NT2/D1 (cell line): ENCODE results near the gene CAMTA1.

Experiments
- DNase-seq: peaks from one replicate; pipeline ENCODE4 v3.0.0-alpha.2; 2011; ENCODE audit warnings: low read depth, low spot score
- H3K27me3 ChIP-seq: 2 replicates; pipeline ENCODE4 v1.6.0; 2011; ENCODE audit warnings: mild to moderate bottlenecking; ENCODE audit not compliant: insufficient read length, insufficient read depth
- H3K36me3 ChIP-seq: 2 replicates; pipeline ENCODE4 v1.6.1; 2011; ENCODE audit warnings: mild to moderate bottlenecking, low read length, mixed read lengths; ENCODE audit not compliant: insufficient read depth, insufficient read length
- H3K4me1 ChIP-seq: 2 replicates; pipeline ENCODE4 v1.5.1; 2011; ENCODE audit not compliant: insufficient read depth, insufficient read length
- H3K4me3 ChIP-seq: 2 replicates; pipeline ENCODE4 v1.5.1; 2011; ENCODE audit warnings: low read depth; ENCODE audit not compliant: insufficient read length
- H3K9ac ChIP-seq: 2 replicates; pipeline ENCODE4 v1.6.0; 2011; ENCODE audit warnings: low read depth; ENCODE audit not compliant: insufficient read length
- H3K9me3 ChIP-seq: 2 replicates; pipeline ENCODE4 v1.5.1; 2011; ENCODE audit warnings: mild to moderate bottlenecking, low read length; ENCODE audit not compliant: insufficient read depth
- SUZ12 ChIP-seq: IDR thresholded peaks from 2 replicates; pipeline ENCODE4 v1.6.1; 2011; ENCODE audit not compliant: insufficient read length, insufficient read depth; ENCODE audit errors: extremely low read depth
- YY1 ChIP-seq: IDR thresholded peaks from 2 replicates; pipeline ENCODE4 v1.6.1; 2011; ENCODE audit not compliant: insufficient read length, insufficient read depth
- ZNF274 ChIP-seq: IDR thresholded peaks from 2 replicates; pipeline ENCODE4 v1.6.1; 2011; ENCODE audit warnings: mild to moderate bottlenecking, low read depth, low read length

CAMTA1 gene

DNA sequence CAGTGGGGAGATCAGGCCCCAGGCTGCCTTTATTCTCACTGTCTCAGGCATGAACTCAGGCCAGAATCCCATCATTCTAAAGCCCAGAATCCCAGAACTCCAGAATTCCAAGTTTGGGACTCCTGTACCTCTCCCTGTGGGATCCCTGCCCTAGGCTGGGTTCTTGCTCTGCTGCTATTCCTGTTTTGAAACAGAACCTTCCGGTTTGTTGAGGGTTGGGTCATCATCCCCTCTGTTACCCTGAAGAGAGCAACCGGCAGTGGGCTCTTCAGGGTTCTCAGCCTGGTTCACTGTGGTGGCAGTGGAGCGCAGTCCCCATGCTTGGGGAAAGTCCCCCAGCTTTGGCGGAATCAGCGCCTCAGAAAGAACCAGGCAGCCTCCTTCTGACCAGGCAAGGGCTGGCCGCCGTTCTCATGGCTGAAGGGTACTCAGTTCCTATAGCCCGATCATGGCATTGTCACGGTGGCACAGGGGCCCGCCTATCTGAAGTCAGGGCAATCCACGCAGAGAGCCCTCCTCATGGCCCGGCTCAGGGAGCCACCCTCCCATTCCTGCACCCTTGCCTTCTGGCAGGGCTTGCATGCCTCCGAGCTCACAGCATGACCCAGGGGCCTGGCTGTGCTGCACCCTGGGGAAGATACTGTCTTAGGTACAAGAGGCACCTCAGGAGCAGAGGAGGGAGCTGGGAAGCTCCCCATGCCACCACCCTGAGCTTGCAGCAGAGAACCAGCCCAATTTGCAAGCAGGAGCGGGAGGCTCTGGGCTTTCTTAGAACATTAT lies 650.2 kb downstream of the CAMTA1 start:
- H3K36me3 ChIP-seq: no peaks in the 10 kb centered on the region
- DNase-seq: no peak
- H3K9ac ChIP-seq: no peak overlapping the region
- H3K9me3 ChIP-seq: peaks cover 11% of the 10 kb centered on the region; the same call in 1 of the 2 replicates
- TF ChIP-seq YY1 (no peak), SUZ12 (no peak)
- peaks cover 4% of the 10 kb centered on the region for H3K4me1 ChIP-seq
- H3K4me3 ChIP-seq: no peak overlapping the region
- no peaks in the 10 kb centered on the region for H3K27me3 ChIP-seq

DNA sequence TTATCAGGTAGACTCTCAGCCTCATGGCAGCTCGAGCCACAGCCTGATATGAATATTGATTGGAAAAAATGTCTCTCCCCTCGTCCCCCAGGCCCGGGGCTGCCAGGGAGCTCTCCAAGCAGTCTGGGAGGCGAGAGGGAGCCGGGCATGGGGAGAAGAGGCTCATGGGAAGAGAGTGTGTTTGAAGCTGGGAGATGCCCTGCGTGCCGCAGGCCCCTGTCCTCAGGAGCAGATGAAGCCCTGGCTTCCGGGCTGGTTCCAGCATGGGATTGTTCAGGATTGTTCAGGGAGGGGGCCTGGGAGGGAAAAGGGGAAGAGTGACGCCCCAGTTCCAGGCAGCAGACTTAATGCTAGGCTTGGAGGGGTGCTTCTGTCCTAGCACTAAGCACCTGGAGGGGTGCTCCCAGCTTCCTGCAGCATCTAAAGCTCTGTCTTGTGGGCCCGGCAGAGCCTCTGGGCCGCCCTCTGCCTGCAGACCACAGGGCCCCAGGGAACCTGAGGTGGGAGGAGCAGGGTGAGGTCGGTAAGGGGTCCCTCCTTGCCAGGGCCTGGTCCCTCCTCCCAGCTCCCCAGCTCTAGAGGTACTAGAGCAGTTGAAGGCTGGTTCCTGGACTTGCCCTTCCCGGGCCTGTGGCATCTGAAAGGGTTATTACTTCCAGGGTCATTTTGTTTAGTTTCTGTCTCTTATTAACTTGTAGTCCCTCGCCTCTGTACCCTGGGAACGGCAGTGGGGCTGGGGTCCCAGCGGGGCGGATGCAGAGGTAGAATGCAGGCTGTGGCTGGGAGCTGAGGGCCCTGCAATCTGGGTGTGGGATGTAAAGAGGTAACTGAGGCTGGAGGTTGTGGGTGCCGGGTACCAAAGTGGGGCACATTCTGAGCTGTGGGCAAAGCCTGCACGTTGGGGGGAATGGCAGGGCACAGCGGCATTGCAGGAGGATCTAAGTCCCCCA lies 651.1 kb downstream of the CAMTA1 start:
- TF ChIP-seq YY1: no peak
- no peak for TF ChIP-seq SUZ12
- TF ChIP-seq ZNF274: no peak
- DNase-seq: no peak
- Histone ChIP-seq H3K36me3 (no peaks in the 10 kb centered on the region), H3K27me3 (no peaks in the 10 kb centered on the region), H3K9ac (no peak overlapping the region), H3K4me3 (no peak overlapping the region), H3K4me1 (peaks cover 4% of the 10 kb centered on the region), H3K9me3 (peaks cover 11% of the 10 kb centered on the region; the same call in 1 of the 2 replicates)

DNA sequence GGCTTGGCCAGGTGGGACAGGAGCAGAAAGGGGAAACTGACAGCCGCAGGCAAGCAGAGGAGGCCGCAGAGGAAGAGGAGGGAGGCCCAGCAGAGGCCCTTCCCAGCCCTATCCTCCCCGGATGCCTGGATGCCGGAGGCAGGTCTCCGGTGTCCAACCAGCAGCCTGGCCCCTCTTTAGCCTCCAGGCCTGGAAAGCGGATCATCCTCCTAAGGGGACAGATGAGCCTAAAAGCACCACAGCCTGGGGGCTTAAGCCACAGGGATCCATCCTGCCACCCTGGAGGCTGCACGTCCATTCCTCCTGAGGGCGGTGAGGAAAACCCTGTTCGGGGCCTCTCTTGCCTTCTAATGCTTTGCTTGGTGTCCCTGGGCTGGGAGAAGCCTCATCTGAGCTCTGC lies 651.8 kb downstream of the CAMTA1 start:
- peaks cover 4% of the 10 kb centered on the region for H3K4me1 ChIP-seq
- no peaks in the 10 kb centered on the region for H3K36me3 ChIP-seq
- no peak overlapping the region for H3K9ac ChIP-seq

DNA sequence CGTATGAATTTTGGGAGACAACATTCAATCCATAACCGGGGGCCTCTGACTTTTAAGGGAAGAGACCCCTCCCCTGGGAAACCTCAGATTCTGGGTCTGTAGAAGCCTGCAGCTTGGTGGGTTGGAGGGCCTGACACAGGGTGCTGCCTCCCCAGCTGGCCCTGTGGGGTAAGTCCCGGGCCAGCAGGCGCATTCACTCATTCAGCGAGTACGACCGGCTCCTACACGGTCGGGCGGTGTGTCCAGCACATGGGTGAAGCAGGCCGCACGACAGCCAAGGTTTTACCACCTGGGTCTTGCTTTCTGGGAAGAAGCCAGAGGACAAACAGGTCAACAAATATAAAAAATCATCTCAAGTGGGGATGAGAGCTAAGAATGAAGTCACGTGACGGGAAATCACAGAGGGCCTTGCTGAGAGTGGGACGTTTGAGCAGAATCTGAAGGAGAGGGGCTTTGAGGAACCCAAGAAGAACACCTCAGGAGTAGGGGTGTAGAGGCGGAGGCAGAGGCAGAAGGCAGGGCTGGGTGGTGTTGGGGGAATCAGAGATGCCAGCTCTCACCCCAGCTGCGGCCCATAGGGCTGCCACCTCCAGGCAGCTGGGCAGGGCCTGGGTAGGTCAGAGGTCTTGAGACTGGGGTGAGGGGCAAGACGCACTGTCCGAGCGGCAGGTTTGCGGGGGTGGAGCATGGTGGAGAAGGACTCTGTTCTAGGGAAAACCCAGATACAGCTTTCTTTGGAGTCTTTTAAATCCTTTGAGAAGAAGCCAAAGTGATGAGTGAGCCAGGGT lies 652.5 kb downstream of the CAMTA1 start:
- no peak for TF ChIP-seq YY1
- no peak for TF ChIP-seq ZNF274
- no peak for TF ChIP-seq SUZ12
- Histone ChIP-seq H3K4me1 (peaks cover 4% of the 10 kb centered on the region), H3K9me3 (peaks cover 11% of the 10 kb centered on the region; the same call in 1 of the 2 replicates), H3K36me3 (no peaks in the 10 kb centered on the region), H3K4me3 (no peak overlapping the region), H3K27me3 (no peaks in the 10 kb centered on the region), H3K9ac (no peak overlapping the region)
- DNase-seq: no peak

More for the DNA sequence above, 651.8 kb downstream of the CAMTA1 start:
- Histone ChIP-seq H3K9me3 (peaks cover 11% of the 10 kb centered on the region; the same call in 1 of the 2 replicates), H3K4me3 (no peak overlapping the region), H3K27me3 (no peaks in the 10 kb centered on the region)
- no peak for DNase-seq
- no peak for TF ChIP-seq SUZ12
- TF ChIP-seq YY1: no peak
- TF ChIP-seq ZNF274: no peak

DNA sequence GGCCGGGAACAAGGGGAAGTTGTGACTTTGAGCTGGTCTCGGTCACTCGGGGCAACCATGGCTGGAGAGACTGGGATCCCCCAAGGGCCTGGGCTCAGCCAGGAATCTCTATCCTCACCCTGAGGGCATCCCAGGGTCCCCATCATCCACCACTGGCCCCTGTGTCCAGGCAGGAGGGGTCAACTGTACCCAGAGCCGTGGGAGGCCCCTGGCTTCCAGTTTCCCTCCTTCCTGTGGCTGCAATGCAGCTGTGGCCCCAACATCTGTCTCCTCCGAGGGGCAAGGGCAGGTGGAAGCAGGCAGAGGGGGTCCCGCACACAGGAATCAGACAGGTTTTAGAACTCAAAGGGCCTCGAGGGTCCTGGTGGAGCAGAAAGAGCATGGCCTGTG lies 653.1 kb downstream of the CAMTA1 start:
- Histone ChIP-seq H3K4me3 (no peak overlapping the region), H3K4me1 (peaks cover 4% of the 10 kb centered on the region), H3K9ac (no peak overlapping the region), H3K27me3 (no peaks in the 10 kb centered on the region), H3K36me3 (no peaks in the 10 kb centered on the region), H3K9me3 (peaks cover 11% of the 10 kb centered on the region; the same call in 1 of the 2 replicates)
- TF ChIP-seq ZNF274: no peak
- TF ChIP-seq SUZ12: no peak
- DNase-seq: no peak

DNA sequence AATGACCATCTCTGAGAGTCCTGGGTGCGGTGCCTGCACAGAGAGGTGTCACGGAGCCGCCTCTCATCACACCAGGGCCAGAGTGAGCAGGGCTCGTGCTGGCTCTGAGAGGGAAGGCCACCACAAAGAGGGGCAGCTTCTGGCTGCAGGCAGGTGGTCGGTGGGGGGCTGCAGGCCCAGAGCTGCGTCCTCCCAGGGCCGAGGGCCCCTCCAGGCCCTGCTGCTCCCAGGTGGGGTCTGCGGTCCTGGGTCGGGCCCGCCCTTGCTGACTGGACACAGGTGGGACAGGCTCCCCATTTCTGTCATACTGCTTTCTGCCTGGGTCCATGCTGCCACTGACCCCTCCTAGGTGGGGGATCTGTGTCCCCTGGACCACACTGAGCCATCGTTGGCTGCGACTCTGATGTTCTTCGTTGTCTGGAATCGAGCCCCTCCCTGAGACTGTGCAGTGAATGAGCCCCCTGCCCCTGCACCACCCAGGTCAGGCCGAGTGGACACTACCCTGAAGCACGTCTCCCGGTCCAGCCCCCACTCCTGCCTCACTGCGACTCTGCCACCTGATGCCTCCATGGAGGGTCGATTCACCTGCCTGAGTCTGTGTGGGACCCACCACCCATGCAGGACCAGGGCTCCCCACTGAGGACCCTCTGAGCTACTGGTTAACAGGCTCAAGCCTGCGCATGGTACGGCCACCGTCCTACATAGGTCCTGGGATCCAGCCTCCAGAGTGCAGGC lies 653.8 kb downstream of the CAMTA1 start:
- DNase-seq: no peak
- H3K9ac ChIP-seq: no peak overlapping the region
- H3K27me3 ChIP-seq: no peaks in the 10 kb centered on the region
- no peaks in the 10 kb centered on the region for H3K36me3 ChIP-seq
- H3K9me3 ChIP-seq: peaks cover 5% of the 10 kb centered on the region; the same call in 1 of the 2 replicates
- no peak for TF ChIP-seq ZNF274
- no peak for TF ChIP-seq YY1
- TF ChIP-seq SUZ12: no peak
- peaks cover 2% of the 10 kb centered on the region for H3K4me1 ChIP-seq
- no peak overlapping the region for H3K4me3 ChIP-seq
